ENCODE measurements around the gene PIK3R3. TPM values are rescaled to one million over a fixed set of nuclear protein-coding genes. Genes with fewer than 3 reads are reported as not detected.

PIK3R3 gene
- polyA plus RNA-seq, 1 donor (not counting 4 experiments of a cell fraction or from before 2014, with no cell fraction given): 11.9 TPM

GRCh38 chr1:46077644-46078043, 54.8 kb downstream of the PIK3R3 start:
- no peaks in the 10 kb centered on the region for H4K20me1 ChIP-seq (ENCODE audit: control insufficient read depth, extremely low read depth, insufficient read depth, low read length)
- peak overlapping the region in 2 of 3 experiments; percentile 20 to 40 for H3K4me3 ChIP-seq (ENCODE audit: control insufficient read depth in 2 of 3, extremely low read depth in 1 of 3, insufficient read depth in 2 of 3, low read depth in 1 of 3, low read length in 3 of 3)
- peaks cover 9% of the 10 kb centered on the region for H3K4me1 ChIP-seq (ENCODE audit: control insufficient read depth, extremely low read depth, insufficient read depth, low read length)
- H3K9ac ChIP-seq (ENCODE audit: control insufficient read depth, extremely low read depth, insufficient read depth, low read length): no peak overlapping the region
- H3K36me3 ChIP-seq (ENCODE audit: control insufficient read depth in 2 of 2, extremely low read depth in 1 of 2, insufficient read depth in 2 of 2, low read length in 2 of 2): peaks cover 0 to 2% of the 10 kb centered on the region in 2 experiments
- no peak overlapping the region for H3K27ac ChIP-seq (ENCODE audit: control insufficient read depth, insufficient read depth, low read length)
- FAIRE-seq: peak; percentile 67
- no peaks in the 10 kb centered on the region for H3K9me1 ChIP-seq (ENCODE audit: control insufficient read depth, extremely low read depth, insufficient read depth, low read length)
- no peak for TF ChIP-seq EZH2 (IDR thresholded peaks at IDR 0.05; ENCODE audit: low read length)
- TF ChIP-seq CTCF (optimal IDR thresholded peaks at IDR 0.05 in 1 of 3, IDR thresholded peaks at IDR 0.05 in 1 of 3, conservative IDR thresholded peaks at IDR 0.05 in 1 of 3; ENCODE audit: extremely low read depth in 1 of 3, insufficient read depth in 2 of 3, low read length in 3 of 3): no peak
- dilution Hi-C loops (cut with MboI; ENCODE audit: extremely low pct_ligation_motif_present, low sequenced_read_pairs): no loop called here
- H3K79me2 ChIP-seq (ENCODE audit: control insufficient read depth, insufficient read depth, low read length): no peaks in the 10 kb centered on the region
- peak overlapping the region; percentile 72 for H3K4me2 ChIP-seq (ENCODE audit: control insufficient read depth, extremely low read depth, insufficient read depth, low read depth, low read length)
- peak; percentile 23 for DNase-seq (ENCODE audit: low read depth, low spot score)
- no peaks in the 10 kb centered on the region for H3K9me3 ChIP-seq (ENCODE audit: control insufficient read depth, low read depth, low read length)
- H2AFZ ChIP-seq (ENCODE audit: control insufficient read depth, low read length): peak overlapping the region; percentile 65
- no peaks in the 10 kb centered on the region for H3K27me3 ChIP-seq (ENCODE audit: control insufficient read depth, extremely low read depth, insufficient read depth, low read length)

- H3K9me3 ChIP-seq (ENCODE audit: control insufficient read depth, low read depth, low read length): no peaks in the 10 kb centered on the region
- H3K27me3 ChIP-seq (ENCODE audit: control insufficient read depth, extremely low read depth, insufficient read depth, low read length): no peaks in the 10 kb centered on the region
- FAIRE-seq (peak; percentile 13), DNase-seq (ENCODE audit: low read depth, low spot score) (no peak)
- H3K9ac ChIP-seq (ENCODE audit: control insufficient read depth, extremely low read depth, insufficient read depth, low read length): no peak overlapping the region
- no peaks in the 10 kb centered on the region for H4K20me1 ChIP-seq (ENCODE audit: control insufficient read depth, extremely low read depth, insufficient read depth, low read length)
- TF ChIP-seq EZH2 (IDR thresholded peaks at IDR 0.05; ENCODE audit: low read length) (no peak), CTCF (optimal IDR thresholded peaks at IDR 0.05 in 1 of 3, IDR thresholded peaks at IDR 0.05 in 1 of 3, conservative IDR thresholded peaks at IDR 0.05 in 1 of 3; ENCODE audit: extremely low read depth in 1 of 3, insufficient read depth in 2 of 3, low read length in 3 of 3) (no peak)
- H3K4me2 ChIP-seq (ENCODE audit: control insufficient read depth, extremely low read depth, insufficient read depth, low read depth, low read length): no peak overlapping the region
- H2AFZ ChIP-seq (ENCODE audit: control insufficient read depth, low read length): no peak overlapping the region
- H3K36me3 ChIP-seq (ENCODE audit: control insufficient read depth in 2 of 2, extremely low read depth in 1 of 2, insufficient read depth in 2 of 2, low read length in 2 of 2): peaks cover 0 to 2% of the 10 kb centered on the region in 2 experiments
- dilution Hi-C loops (cut with MboI; ENCODE audit: extremely low pct_ligation_motif_present, low sequenced_read_pairs): no loop called here
- no peak overlapping the region for H3K27ac ChIP-seq (ENCODE audit: control insufficient read depth, insufficient read depth, low read length)
- H3K9me1 ChIP-seq (ENCODE audit: control insufficient read depth, extremely low read depth, insufficient read depth, low read length): no peaks in the 10 kb centered on the region
- H3K4me3 ChIP-seq (ENCODE audit: control insufficient read depth in 2 of 3, extremely low read depth in 1 of 3, insufficient read depth in 2 of 3, low read depth in 1 of 3, low read length in 3 of 3): no peak overlapping the region
- H3K4me1 ChIP-seq (ENCODE audit: control insufficient read depth, extremely low read depth, insufficient read depth, low read length): peaks cover 16% of the 10 kb centered on the region
- no peaks in the 10 kb centered on the region for H3K79me2 ChIP-seq (ENCODE audit: control insufficient read depth, insufficient read depth, low read length)
These were observed 56.1 kb downstream of the PIK3R3 start for GRCh38 chr1:46076343-46076742.

Data from keratinocyte (primary cell).